HepG2 (cell line): ENCODE results near the gene CFAP100.

Experiments used
- HCFC1 ChIP-seq: fragments of 150-350 bp; IDR thresholded peaks from 2 replicates; pipeline ENCODE4 v1.6.1; 2014; ENCODE audit warnings: low read depth, low read length
- JUND ChIP-seq: sonication (generic); formaldehyde crosslinking; IDR thresholded peaks from 2 replicates; pipeline ENCODE4 v1.8.0; 2022; ENCODE audit warnings: mild to moderate bottlenecking, missing genetic modification reagents
- MTF2 ChIP-seq: sonication (generic); formaldehyde crosslinking; IDR thresholded peaks from 2 replicates; pipeline ENCODE4 v1.5.0; 2020; ENCODE audit warnings: missing genetic modification reagents, borderline replicate concordance
- NR2C2 ChIP-seq: sonication (generic); formaldehyde crosslinking; IDR thresholded peaks from 2 replicates; pipeline ENCODE4 v1.4.0; 2020; ENCODE audit warnings: missing genetic modification reagents, mild to moderate bottlenecking, moderate library complexity, borderline replicate concordance
- ZBTB4 ChIP-seq: sonication (generic); formaldehyde crosslinking; IDR thresholded peaks from 2 replicates; pipeline ENCODE4 v1.4.0; 2020; ENCODE audit warnings: missing genetic modification reagents, mild to moderate bottlenecking, borderline replicate concordance
- ZBTB43 ChIP-seq: sonication (generic); formaldehyde crosslinking; conservative IDR thresholded peaks from 2 replicates; pipeline ENCODE4 v1.4.0; 2020; ENCODE audit warnings: missing genetic modification reagents
- ZBTB49 ChIP-seq: sonication (generic); formaldehyde crosslinking; IDR thresholded peaks from 2 replicates; pipeline ENCODE4 v1.4.0; 2020; ENCODE audit warnings: missing genetic modification reagents, borderline replicate concordance
- ZNF33A ChIP-seq: sonication (generic); formaldehyde crosslinking; IDR thresholded peaks from 2 replicates; pipeline ENCODE4 v1.5.1; 2020; ENCODE audit warnings: missing genetic modification reagents, mild to moderate bottlenecking, moderate library complexity, borderline replicate concordance
- ZNF543 ChIP-seq: sonication (generic); formaldehyde crosslinking; IDR thresholded peaks from 2 replicates; pipeline ENCODE4 v1.4.0; 2020; ENCODE audit warnings: mild to moderate bottlenecking, missing genetic modification reagents

GRCh38 chr3:126421573-126422119 is 26.9 kb downstream of the CFAP100 start:
- TF ChIP-seq ZBTB49 (CRISPR knock-in tag), result no peak
- TF ChIP-seq JUND (CRISPR knock-in tag), result no peak
- TF ChIP-seq ZBTB4 (CRISPR knock-in tag), result no peak
- no peak for TF ChIP-seq ZNF33A (CRISPR knock-in tag)
- TF ChIP-seq NR2C2 (CRISPR knock-in tag), result no peak
- TF ChIP-seq ZNF543 (CRISPR knock-in tag), result no peak
- no peak for TF ChIP-seq MTF2 (CRISPR knock-in tag)
- TF ChIP-seq ZBTB43 (CRISPR knock-in tag), result no peak
- no peak for TF ChIP-seq HCFC1
